ENCODE measurements around the gene SEC24C.
"Not testable (repeated sequence)": the region's sequence is repeated elsewhere in the genome, so short reads cannot be mapped to it uniquely, and the experiment has no call there.

GRCh38 chr10:73706488-73706887, 37.7 kb upstream of the SEC24C start:
- not testable (repeated sequence) for TF ChIP-seq CTCF, POLR2AphosphoS5 (IDR thresholded peaks at IDR 0.05)

Measured in gastroesophageal sphincter (tissue), 3 donors.